WERI-Rb-1 (cell line): ENCODE data around the gene LMOD2.

Source experiments
- DNase-seq: peaks from one replicate; pipeline ENCODE4 v3.0.0-alpha.2; 2020
- H3K27ac ChIP-seq: fragments of 250-450 bp; sonication (Bioruptor Pico); 2 replicates; pipeline ENCODE4 v1.5.1; 2020; ENCODE audit warnings: mild to moderate bottlenecking, moderate library complexity
- H3K27me3 ChIP-seq: fragments of 250-450 bp; sonication (Bioruptor Pico); 2 replicates; pipeline ENCODE4 v1.5.1; 2021; ENCODE audit warnings: mild to moderate bottlenecking, low read depth, moderate library complexity; ENCODE audit not compliant: insufficient read depth, severe bottlenecking
- H3K36me3 ChIP-seq: fragments of 250-450 bp; sonication (Bioruptor Pico); 2 replicates; pipeline ENCODE4 v1.5.1; 2020; ENCODE audit warnings: mild to moderate bottlenecking, moderate library complexity
- H3K4me3 ChIP-seq: 2 replicates; pipeline ENCODE4 v1.5.1; 2011; ENCODE audit warnings: low read depth, mild to moderate bottlenecking, control low read depth, low read length
- H3K9me3 ChIP-seq: fragments of 250-450 bp; sonication (Bioruptor Pico); 2 replicates; pipeline ENCODE4 v1.5.1; 2021; ENCODE audit warnings: mild to moderate bottlenecking, moderate library complexity; ENCODE audit not compliant: severe bottlenecking
- TF ChIP-seq, protein P1 (sequence below): IDR thresholded peaks from 2 replicates; pipeline ENCODE4 v1.5.1; 2011; ENCODE audit warnings: low read depth, mild to moderate bottlenecking, control low read depth, inconsistent platforms, low read length

Gene LMOD2

DNA sequence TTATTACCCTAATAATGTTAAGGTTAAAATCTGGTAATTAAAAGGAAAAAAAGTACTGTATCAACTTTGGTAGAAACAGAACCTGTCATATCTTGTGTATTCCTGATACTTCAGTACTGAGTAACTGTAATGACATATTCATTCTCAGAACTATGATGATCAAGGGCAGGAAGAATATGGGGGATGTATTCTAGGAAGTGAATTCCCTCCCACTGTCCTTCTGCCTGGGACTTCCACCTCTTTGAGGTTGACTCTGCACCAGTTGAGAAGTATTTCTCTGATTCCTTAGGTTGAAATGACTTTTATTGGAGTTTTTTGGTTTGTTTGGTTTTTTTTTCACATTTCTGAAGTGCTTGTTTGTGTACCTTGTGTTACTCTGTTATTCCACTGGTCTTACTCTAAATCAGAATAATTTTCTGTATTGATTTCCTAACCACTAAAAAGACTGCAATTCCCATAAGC, 56.2 kb downstream of the LMOD2 start:
- TF ChIP-seq, protein P1, sequence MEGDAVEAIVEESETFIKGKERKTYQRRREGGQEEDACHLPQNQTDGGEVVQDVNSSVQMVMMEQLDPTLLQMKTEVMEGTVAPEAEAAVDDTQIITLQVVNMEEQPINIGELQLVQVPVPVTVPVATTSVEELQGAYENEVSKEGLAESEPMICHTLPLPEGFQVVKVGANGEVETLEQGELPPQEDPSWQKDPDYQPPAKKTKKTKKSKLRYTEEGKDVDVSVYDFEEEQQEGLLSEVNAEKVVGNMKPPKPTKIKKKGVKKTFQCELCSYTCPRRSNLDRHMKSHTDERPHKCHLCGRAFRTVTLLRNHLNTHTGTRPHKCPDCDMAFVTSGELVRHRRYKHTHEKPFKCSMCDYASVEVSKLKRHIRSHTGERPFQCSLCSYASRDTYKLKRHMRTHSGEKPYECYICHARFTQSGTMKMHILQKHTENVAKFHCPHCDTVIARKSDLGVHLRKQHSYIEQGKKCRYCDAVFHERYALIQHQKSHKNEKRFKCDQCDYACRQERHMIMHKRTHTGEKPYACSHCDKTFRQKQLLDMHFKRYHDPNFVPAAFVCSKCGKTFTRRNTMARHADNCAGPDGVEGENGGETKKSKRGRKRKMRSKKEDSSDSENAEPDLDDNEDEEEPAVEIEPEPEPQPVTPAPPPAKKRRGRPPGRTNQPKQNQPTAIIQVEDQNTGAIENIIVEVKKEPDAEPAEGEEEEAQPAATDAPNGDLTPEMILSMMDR: no peak
- no peak for DNase-seq
- no peaks in the 10 kb centered on the region for H3K27me3 ChIP-seq
- H3K9me3 ChIP-seq: no peaks in the 10 kb centered on the region
- no peak overlapping the region for H3K27ac ChIP-seq
- H3K4me3 ChIP-seq: no peak overlapping the region
- peaks cover 17% of the 10 kb centered on the region for H3K36me3 ChIP-seq

GRCh38 chr7:123712619-123713018, 57.0 kb downstream of the LMOD2 start:
- Histone ChIP-seq H3K4me3 (no peak overlapping the region), H3K36me3 (peaks cover 9% of the 10 kb centered on the region), H3K27ac (no peak overlapping the region), H3K27me3 (no peaks in the 10 kb centered on the region), H3K9me3 (no peaks in the 10 kb centered on the region)
- TF ChIP-seq, protein P1: no peak
- DNase-seq: no peak
